WTC11 (cell line): ENCODE measurements around the gene GAS2L1. TPM values are rescaled to one million over a fixed set of nuclear protein-coding genes. Genes with fewer than 3 reads are reported as not detected.

Experiments
- CREM ChIP-seq: sonication (generic); formaldehyde crosslinking; IDR thresholded peaks from 2 replicates; pipeline ENCODE4 v1.8.1; 2022; ENCODE audit warnings: mild to moderate bottlenecking, missing genetic modification reagents, moderate library complexity
- ETV6 ChIP-seq: sonication (generic); formaldehyde crosslinking; IDR thresholded peaks from 2 replicates; pipeline ENCODE4 v1.8.1; 2022; ENCODE audit warnings: mild to moderate bottlenecking, missing genetic modification reagents
- IRF1 ChIP-seq: sonication (generic); formaldehyde crosslinking; IDR thresholded peaks from 2 replicates; pipeline ENCODE4 v1.8.0; 2023; ENCODE audit warnings: missing genetic modification reagents
- IRF2 ChIP-seq: sonication (generic); formaldehyde crosslinking; IDR thresholded peaks from 2 replicates; pipeline ENCODE4 v1.8.0; 2022; ENCODE audit warnings: low read depth, missing genetic modification reagents, borderline replicate concordance
- NR3C1 ChIP-seq: sonication (generic); formaldehyde crosslinking; conservative IDR thresholded peaks from 2 replicates; pipeline ENCODE4 v1.8.1; 2023; ENCODE audit warnings: low read depth, mild to moderate bottlenecking, missing genetic modification reagents
- PRDM15 ChIP-seq: sonication (generic); formaldehyde crosslinking; IDR thresholded peaks from 2 replicates; pipeline ENCODE4 v1.8.0; 2022; ENCODE audit warnings: missing genetic modification reagents
- PRRX2 ChIP-seq: fragments of 250-450 bp; sonication (Bioruptor Pico); IDR thresholded peaks from 2 replicates; pipeline ENCODE4 v1.8.0; 2021; ENCODE audit warnings: mild to moderate bottlenecking
- SMAD3 ChIP-seq: sonication (generic); formaldehyde crosslinking; IDR thresholded peaks from 2 replicates; pipeline ENCODE4 v1.8.0; 2022; ENCODE audit warnings: missing genetic modification reagents, mild to moderate bottlenecking, borderline replicate concordance
- USF2 ChIP-seq: sonication (generic); formaldehyde crosslinking; IDR thresholded peaks from 2 replicates; pipeline ENCODE4 v1.8.1; 2023; ENCODE audit warnings: mild to moderate bottlenecking, missing genetic modification reagents, moderate library complexity
- ZNF138 ChIP-seq: sonication (generic); formaldehyde crosslinking; conservative IDR thresholded peaks from 2 replicates; pipeline ENCODE4 v1.8.1; 2022; ENCODE audit warnings: mild to moderate bottlenecking, moderate library complexity, missing genetic modification reagents
- ZNF219 ChIP-seq: sonication (generic); formaldehyde crosslinking; IDR thresholded peaks from 2 replicates; pipeline ENCODE4 v1.8.0; 2023; ENCODE audit warnings: missing genetic modification reagents, mild to moderate bottlenecking, borderline replicate concordance
- ZNF281 ChIP-seq: sonication (generic); formaldehyde crosslinking; IDR thresholded peaks from 2 replicates; pipeline ENCODE4 v1.8.0; 2023; ENCODE audit warnings: mild to moderate bottlenecking, missing genetic modification reagents
- ZNF416 ChIP-seq: fragments of 250-450 bp; sonication (Bioruptor Pico); IDR thresholded peaks from 2 replicates; pipeline ENCODE4 v1.9.0; 2021; ENCODE audit warnings: mild to moderate bottlenecking, inconsistent platforms
- ZNF423 ChIP-seq: fragments of 250-450 bp; sonication (Bioruptor Pico); IDR thresholded peaks from 2 replicates; pipeline ENCODE4 v2.1.2; 2022; ENCODE audit warnings: mild to moderate bottlenecking, moderate library complexity
- total RNA-seq: library from RNA; stranded (reverse); gene quantifications from 3 replicates; pipeline ENCODE4 v1.2.3, GENCODE V29; 2021
- TF ChIP-seq, protein P1 (sequence below): sonication (generic); formaldehyde crosslinking; IDR thresholded peaks from 2 replicates; pipeline ENCODE4 v1.8.0; 2022; ENCODE audit warnings: mild to moderate bottlenecking, missing genetic modification reagents
- TF ChIP-seq, protein P2 (sequence below): sonication (generic); formaldehyde crosslinking; IDR thresholded peaks from 2 replicates; pipeline ENCODE4 v1.8.0; 2022; ENCODE audit warnings: mild to moderate bottlenecking, missing genetic modification reagents
- TF ChIP-seq, protein P3 (sequence below): sonication (generic); formaldehyde crosslinking; IDR thresholded peaks from 2 replicates; pipeline ENCODE4 v1.8.1; 2023; ENCODE audit warnings: mild to moderate bottlenecking, moderate library complexity, missing genetic modification reagents
- TF ChIP-seq, protein P4 (sequence below): sonication (generic); formaldehyde crosslinking; IDR thresholded peaks from 2 replicates; pipeline ENCODE4 v1.8.0; 2022; ENCODE audit warnings: mild to moderate bottlenecking, missing genetic modification reagents
- TF ChIP-seq, protein P5 (sequence below): fragments of 250-450 bp; sonication (Bioruptor Pico); IDR thresholded peaks from 2 replicates; pipeline ENCODE4 v1.8.0; 2021; ENCODE audit warnings: mild to moderate bottlenecking

GAS2L1 gene
- total RNA-seq, 1 experiment from 2014 or later, result 19.9 TPM

- no peak for TF ChIP-seq PRDM15 (CRISPR knock-in tag)
- no peak for TF ChIP-seq IRF1 (CRISPR knock-in tag)
- no peak for TF ChIP-seq ZNF219
- TF ChIP-seq PRRX2 (CRISPR knock-in tag), result no peak
- no peak for TF ChIP-seq NR3C1 (CRISPR knock-in tag)
- 0 out of 2 replicates have a peak, but pooled peaks have one; percentile 36 for TF ChIP-seq ZNF416 (CRISPR knock-in tag)
- TF ChIP-seq ZNF423, result peak; percentile 41; the same call in 1 of the 2 replicates
- 0 out of 2 replicates have a peak, but pooled peaks have one; percentile 3 for TF ChIP-seq ETV6
- TF ChIP-seq, protein P1, sequence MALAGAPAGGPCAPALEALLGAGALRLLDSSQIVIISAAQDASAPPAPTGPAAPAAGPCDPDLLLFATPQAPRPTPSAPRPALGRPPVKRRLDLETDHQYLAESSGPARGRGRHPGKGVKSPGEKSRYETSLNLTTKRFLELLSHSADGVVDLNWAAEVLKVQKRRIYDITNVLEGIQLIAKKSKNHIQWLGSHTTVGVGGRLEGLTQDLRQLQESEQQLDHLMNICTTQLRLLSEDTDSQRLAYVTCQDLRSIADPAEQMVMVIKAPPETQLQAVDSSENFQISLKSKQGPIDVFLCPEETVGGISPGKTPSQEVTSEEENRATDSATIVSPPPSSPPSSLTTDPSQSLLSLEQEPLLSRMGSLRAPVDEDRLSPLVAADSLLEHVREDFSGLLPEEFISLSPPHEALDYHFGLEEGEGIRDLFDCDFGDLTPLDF (CRISPR knock-in tag), result no peak
- no peak for TF ChIP-seq ZNF138
- TF ChIP-seq, protein P2, sequence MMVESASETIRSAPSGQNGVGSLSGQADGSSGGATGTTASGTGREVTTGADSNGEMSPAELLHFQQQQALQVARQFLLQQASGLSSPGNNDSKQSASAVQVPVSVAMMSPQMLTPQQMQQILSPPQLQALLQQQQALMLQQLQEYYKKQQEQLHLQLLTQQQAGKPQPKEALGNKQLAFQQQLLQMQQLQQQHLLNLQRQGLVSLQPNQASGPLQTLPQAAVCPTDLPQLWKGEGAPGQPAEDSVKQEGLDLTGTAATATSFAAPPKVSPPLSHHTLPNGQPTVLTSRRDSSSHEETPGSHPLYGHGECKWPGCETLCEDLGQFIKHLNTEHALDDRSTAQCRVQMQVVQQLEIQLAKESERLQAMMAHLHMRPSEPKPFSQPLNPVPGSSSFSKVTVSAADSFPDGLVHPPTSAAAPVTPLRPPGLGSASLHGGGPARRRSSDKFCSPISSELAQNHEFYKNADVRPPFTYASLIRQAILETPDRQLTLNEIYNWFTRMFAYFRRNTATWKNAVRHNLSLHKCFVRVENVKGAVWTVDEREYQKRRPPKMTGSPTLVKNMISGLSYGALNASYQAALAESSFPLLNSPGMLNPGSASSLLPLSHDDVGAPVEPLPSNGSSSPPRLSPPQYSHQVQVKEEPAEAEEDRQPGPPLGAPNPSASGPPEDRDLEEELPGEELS (CRISPR knock-in tag), result peak; percentile 77; the same call in 1 of the 2 replicates
- 0 out of 2 replicates have a peak, but pooled peaks have one; percentile 40 for TF ChIP-seq ZNF281 (CRISPR knock-in tag)
- TF ChIP-seq CREM (CRISPR knock-in tag), result no peak
- TF ChIP-seq, protein P3, sequence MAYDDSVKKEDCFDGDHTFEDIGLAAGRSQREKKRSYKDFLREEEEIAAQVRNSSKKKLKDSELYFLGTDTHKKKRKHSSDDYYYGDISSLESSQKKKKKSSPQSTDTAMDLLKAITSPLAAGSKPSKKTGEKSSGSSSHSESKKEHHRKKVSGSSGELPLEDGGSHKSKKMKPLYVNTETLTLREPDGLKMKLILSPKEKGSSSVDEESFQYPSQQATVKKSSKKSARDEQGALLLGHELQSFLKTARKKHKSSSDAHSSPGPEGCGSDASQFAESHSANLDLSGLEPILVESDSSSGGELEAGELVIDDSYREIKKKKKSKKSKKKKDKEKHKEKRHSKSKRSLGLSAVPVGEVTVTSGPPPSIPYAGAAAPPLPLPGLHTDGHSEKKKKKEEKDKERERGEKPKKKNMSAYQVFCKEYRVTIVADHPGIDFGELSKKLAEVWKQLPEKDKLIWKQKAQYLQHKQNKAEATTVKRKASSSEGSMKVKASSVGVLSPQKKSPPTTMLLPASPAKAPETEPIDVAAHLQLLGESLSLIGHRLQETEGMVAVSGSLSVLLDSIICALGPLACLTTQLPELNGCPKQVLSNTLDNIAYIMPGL (CRISPR knock-in tag), result peak; percentile 80; the same call in 1 of the 2 replicates
- peak; percentile 47 for TF ChIP-seq USF2 (CRISPR knock-in tag)
- TF ChIP-seq, protein P4, sequence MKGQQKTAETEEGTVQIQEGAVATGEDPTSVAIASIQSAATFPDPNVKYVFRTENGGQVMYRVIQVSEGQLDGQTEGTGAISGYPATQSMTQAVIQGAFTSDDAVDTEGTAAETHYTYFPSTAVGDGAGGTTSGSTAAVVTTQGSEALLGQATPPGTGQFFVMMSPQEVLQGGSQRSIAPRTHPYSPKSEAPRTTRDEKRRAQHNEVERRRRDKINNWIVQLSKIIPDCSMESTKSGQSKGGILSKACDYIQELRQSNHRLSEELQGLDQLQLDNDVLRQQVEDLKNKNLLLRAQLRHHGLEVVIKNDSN (CRISPR knock-in tag), result no peak
- no peak for TF ChIP-seq IRF2
- no peak for TF ChIP-seq SMAD3 (CRISPR knock-in tag)
- TF ChIP-seq, protein P5, sequence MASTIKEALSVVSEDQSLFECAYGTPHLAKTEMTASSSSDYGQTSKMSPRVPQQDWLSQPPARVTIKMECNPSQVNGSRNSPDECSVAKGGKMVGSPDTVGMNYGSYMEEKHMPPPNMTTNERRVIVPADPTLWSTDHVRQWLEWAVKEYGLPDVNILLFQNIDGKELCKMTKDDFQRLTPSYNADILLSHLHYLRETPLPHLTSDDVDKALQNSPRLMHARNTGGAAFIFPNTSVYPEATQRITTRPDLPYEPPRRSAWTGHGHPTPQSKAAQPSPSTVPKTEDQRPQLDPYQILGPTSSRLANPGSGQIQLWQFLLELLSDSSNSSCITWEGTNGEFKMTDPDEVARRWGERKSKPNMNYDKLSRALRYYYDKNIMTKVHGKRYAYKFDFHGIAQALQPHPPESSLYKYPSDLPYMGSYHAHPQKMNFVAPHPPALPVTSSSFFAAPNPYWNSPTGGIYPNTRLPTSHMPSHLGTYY, result 0 out of 2 replicates have a peak, but pooled peaks have one; percentile 17
These were observed 37.8 kb upstream of the GAS2L1 start (continued) for GRCh38 chr22:29268511-29269229.
